Caco-2 (cell line): ENCODE results near the gene CAND1. TPM values are rescaled to one million over a fixed set of nuclear protein-coding genes. Genes with fewer than 3 reads are reported as not detected.

ENCODE experiments used
- Bru-seq: library from RNA; stranded (reverse); fragments of 400-500 nt; gene quantifications from one replicate; lab custom pipeline; 2021; lab: Mats Ljungman, UMichigan
- BruChase-seq, 2 experiments: library from RNA; stranded (reverse); fragments of 400-500 nt; gene quantifications; one replicate each; lab custom pipeline; 2021; lab: Mats Ljungman, UMichigan
- BruUV-seq: library from RNA; stranded (reverse); fragments of 400-500 nt; replicated peaks from 2 replicates; lab custom pipeline; 2021; lab: Mats Ljungman, UMichigan
- CTCF ChIA-PET: fragments of 300-600 bp; sonication (Branson Sonifier 250); formaldehyde crosslinking; loops from one replicate; lab custom pipeline; 2022; ENCODE audit warnings: antibody characterized with exemption; lab: Charles Lee
- POLR2A ChIA-PET: fragments of 300-600 bp; sonication (Branson Sonifier 250); formaldehyde crosslinking; loops from one replicate; lab custom pipeline; 2022; ENCODE audit warnings: antibody characterized with exemption; lab: Charles Lee
- DNase-seq, 2 experiments: peaks; one replicate each; pipeline versions ENCODE4 v3.0.0 to v3.0.0-alpha.2; 2020 to 2022
- H3K27me3 ChIP-seq: replicated peaks from 2 replicates; pipeline ENCODE4 v1.6.0; 2011; ENCODE audit warnings: low read length; ENCODE audit not compliant: control insufficient read depth, insufficient read depth
- H3K36me3 ChIP-seq: 2 replicates; pipeline ENCODE4 v1.5.1; 2011; ENCODE audit warnings: low read length; ENCODE audit not compliant: control insufficient read depth, insufficient read depth
- H3K4me1 ChIP-seq: fragments of 250-450 bp; sonication (Bioruptor Pico); 2 replicates; pipeline ENCODE4 v1.5.1; 2020; ENCODE audit warnings: mild to moderate bottlenecking
- H3K4me3 ChIP-seq: 2 replicates; pipeline ENCODE4 v1.5.1; 2011; ENCODE audit warnings: low read depth, mild to moderate bottlenecking, control low read depth, low read length
- H3K9me3 ChIP-seq: fragments of 250-450 bp; sonication (Bioruptor Pico); 2 replicates; pipeline ENCODE4 v1.5.1; 2020; ENCODE audit warnings: mild to moderate bottlenecking, moderate library complexity
- H3K27ac Mint-ChIP-seq: one replicate; pipeline ENCODE4 v1.8.0; 2022; ENCODE audit warnings: mixed read lengths; ENCODE audit not compliant: unreplicated experiment
- H3K27me3 Mint-ChIP-seq: one replicate; pipeline ENCODE4 v1.8.0; 2022; ENCODE audit warnings: mixed read lengths; ENCODE audit not compliant: insufficient read depth, unreplicated experiment
- H3K36me3 Mint-ChIP-seq: one replicate; pipeline ENCODE4 v1.8.0; 2022; ENCODE audit warnings: mild to moderate bottlenecking, mixed read lengths; ENCODE audit not compliant: insufficient read depth, unreplicated experiment
- H3K4me1 Mint-ChIP-seq: one replicate; pipeline ENCODE4 v1.8.0; 2022; ENCODE audit warnings: low read depth, mixed read lengths; ENCODE audit not compliant: unreplicated experiment
- H3K4me3 Mint-ChIP-seq: one replicate; pipeline ENCODE4 v1.8.0; 2022; ENCODE audit warnings: mild to moderate bottlenecking, moderate library complexity, mixed read lengths; ENCODE audit not compliant: unreplicated experiment
- H3K9me3 Mint-ChIP-seq: one replicate; pipeline ENCODE4 v1.8.0; 2022; ENCODE audit warnings: mixed read lengths; ENCODE audit not compliant: unreplicated experiment
- intact Hi-C: fragments of 100-400 bp; cut with micrococcal nuclease; formaldehyde crosslinking; loops from one replicate; pipeline ENCODE4 v1.10.0; 2022; ENCODE audit not compliant: unreplicated experiment
- long read RNA-seq: library from polyadenylated mRNA; stranded (forward); transcript quantifications from one replicate; pipeline ENCODE4 v2.0.0, GENCODE V29; 2022
- total RNA-seq: library from RNA; stranded (reverse); gene quantifications from 2 replicates; pipeline ENCODE4 v1.2.3, GENCODE V29; 2022
- TF ChIP-seq, protein P1 (sequence below), 2 experiments: fragments of 200-600 bp in 1 of 2; IDR thresholded peaks; 1 replicate in 1 of 2; 2 replicates in 1 of 2; pipeline versions ENCODE4 v1.5.1 to v1.8.0; 2011 to 2022; ENCODE audit warnings: antibody characterized with exemption in 1 of 2, control low read depth in 1 of 2, inconsistent platforms in 1 of 2, low read depth in 1 of 2, low read length in 1 of 2, mild to moderate bottlenecking in 1 of 2, moderate library complexity in 1 of 2; ENCODE audit not compliant: insufficient read depth in 1 of 2, severe bottlenecking in 1 of 2, unreplicated experiment in 1 of 2

Gene CAND1
- total RNA-seq, result 148 and 153 TPM in 2 replicates
- percentile 95 among the genes with signal in this experiment for Bru-seq, nascent RNA
- BruChase-seq, experiment 1, labeled RNA remaining after a 2-hour chase, result percentile 94 among the genes with signal in this experiment
- percentile 95 among the genes with signal in this experiment for BruChase-seq, experiment 2, labeled RNA remaining after a 6-hour chase
- long read RNA-seq, full-length matches to known transcripts, result 96 of 127 reads
- long read RNA-seq, partial matches to known transcripts, result 12 of 127 reads
- long read RNA-seq, other reads (novel, unspliced or antisense), result 19 of 127 reads

GRCh38 chr12:67268896-67269632, at the start of gene CAND1:
TSS of gene CAND1 (plus strand) at chr12:67269358. CDS start at chr12:67269718, 360 bp downstream.
- no peaks in the 10 kb centered on the region for H3K36me3 ChIP-seq
- no peaks in the 10 kb centered on the region for H3K27me3 Mint-ChIP-seq
- peaks cover 6% of the 10 kb centered on the region for H3K4me1 Mint-ChIP-seq
- H3K27ac Mint-ChIP-seq, result peak within 1 kb of the TSS; percentile 96
- H3K4me3 Mint-ChIP-seq, result peak within 1 kb of the TSS; percentile 83
- no peaks in the 10 kb centered on the region for H3K27me3 ChIP-seq
- no peaks in the 10 kb centered on the region for H3K4me1 ChIP-seq
- TF ChIP-seq, protein P1, sequence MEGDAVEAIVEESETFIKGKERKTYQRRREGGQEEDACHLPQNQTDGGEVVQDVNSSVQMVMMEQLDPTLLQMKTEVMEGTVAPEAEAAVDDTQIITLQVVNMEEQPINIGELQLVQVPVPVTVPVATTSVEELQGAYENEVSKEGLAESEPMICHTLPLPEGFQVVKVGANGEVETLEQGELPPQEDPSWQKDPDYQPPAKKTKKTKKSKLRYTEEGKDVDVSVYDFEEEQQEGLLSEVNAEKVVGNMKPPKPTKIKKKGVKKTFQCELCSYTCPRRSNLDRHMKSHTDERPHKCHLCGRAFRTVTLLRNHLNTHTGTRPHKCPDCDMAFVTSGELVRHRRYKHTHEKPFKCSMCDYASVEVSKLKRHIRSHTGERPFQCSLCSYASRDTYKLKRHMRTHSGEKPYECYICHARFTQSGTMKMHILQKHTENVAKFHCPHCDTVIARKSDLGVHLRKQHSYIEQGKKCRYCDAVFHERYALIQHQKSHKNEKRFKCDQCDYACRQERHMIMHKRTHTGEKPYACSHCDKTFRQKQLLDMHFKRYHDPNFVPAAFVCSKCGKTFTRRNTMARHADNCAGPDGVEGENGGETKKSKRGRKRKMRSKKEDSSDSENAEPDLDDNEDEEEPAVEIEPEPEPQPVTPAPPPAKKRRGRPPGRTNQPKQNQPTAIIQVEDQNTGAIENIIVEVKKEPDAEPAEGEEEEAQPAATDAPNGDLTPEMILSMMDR (IDR thresholded peaks at IDR 0.05; ENCODE audit: insufficient read depth in 1 of 2, low read depth in 1 of 2, low read length in 1 of 2, severe bottlenecking in 1 of 2, unreplicated experiment in 1 of 2), result peak in 1 of 2 experiments; percentile 11
- POLR2A ChIA-PET, result interaction anchor here (0.8 to 1.4 kb wide), 6 partner anchors 15 to 1341 kb away, joined by 3 to 4 read pairs (median 4); partner anchors contain the start of gene HELB
- peak; percentile 97 to 98 for DNase-seq
- no TSS peak for BruUV-seq
- H3K9me3 ChIP-seq, result no peaks in the 10 kb centered on the region
- peaks cover 37% of the 10 kb centered on the region for H3K36me3 Mint-ChIP-seq
- intact Hi-C loops, result loop anchor here (1.0 kb wide), 1 partner anchor 30 kb away; no protein-coding TSS in a partner anchor
- no peaks in the 10 kb centered on the region for H3K9me3 Mint-ChIP-seq
- H3K4me3 ChIP-seq, result peak within 1 kb of the TSS; percentile 78
- CTCF ChIA-PET, result interaction anchor here (0.8 to 1.1 kb wide), 2 partner anchors 11 to 674 kb away, joined by 6 read pairs; no protein-coding TSS in a partner anchor

DNA sequence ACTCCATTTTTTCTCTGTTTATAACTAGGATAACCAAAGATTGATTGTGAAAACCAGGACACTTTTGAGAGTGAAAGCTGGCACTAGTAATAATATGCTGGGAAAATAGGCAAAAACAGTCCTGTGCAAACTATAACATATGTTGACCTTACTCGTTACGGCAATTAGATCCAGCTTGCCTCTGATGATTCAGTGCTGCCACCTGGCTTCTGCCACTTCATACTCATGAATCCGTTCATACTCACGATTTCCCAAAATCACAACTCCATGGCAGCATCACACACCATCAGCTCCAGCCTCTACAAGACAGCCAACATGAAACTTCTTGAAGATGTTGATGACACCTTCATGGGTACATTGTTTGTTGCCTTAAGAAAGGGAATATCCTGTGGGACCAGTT, 49.1 kb upstream of the CAND1 start:
- H3K4me3 Mint-ChIP-seq, result no peak overlapping the region
- BruUV-seq, result no TSS peak
- POLR2A ChIA-PET, result no interaction called here
- Histone ChIP-seq H3K36me3 (no peaks in the 10 kb centered on the region), H3K4me3 (no peak overlapping the region), H3K4me1 (no peaks in the 10 kb centered on the region), H3K9me3 (no peaks in the 10 kb centered on the region), H3K27me3 (no peaks in the 10 kb centered on the region; the same call in 1 of the 2 replicates)
- no peaks in the 10 kb centered on the region for H3K36me3 Mint-ChIP-seq
- H3K27ac Mint-ChIP-seq, result no peak overlapping the region
- no peaks in the 10 kb centered on the region for H3K4me1 Mint-ChIP-seq
- H3K27me3 Mint-ChIP-seq, result peaks cover 31% of the 10 kb centered on the region
- intact Hi-C loops, result loop anchor here (2.0 kb wide), 2 partner anchors 195 to 315 kb away; no protein-coding TSS in a partner anchor
- DNase-seq, result peak in 1 of 2 experiments; percentile 8
- H3K9me3 Mint-ChIP-seq, result no peaks in the 10 kb centered on the region
- TF ChIP-seq, protein P1 (IDR thresholded peaks at IDR 0.05; ENCODE audit: insufficient read depth in 1 of 2, low read depth in 1 of 2, low read length in 1 of 2, severe bottlenecking in 1 of 2, unreplicated experiment in 1 of 2), result peak; percentile 11 to 47
- CTCF ChIA-PET, result interaction anchor here (0.6 to 1.3 kb wide), 3 partner anchors 59 to 316 kb away, joined by 3 to 4 read pairs (median 3); no protein-coding TSS in a partner anchor

GRCh38 chr12:67222302-67222701, 46.9 kb upstream of the CAND1 start:
- intact Hi-C loops, result loop anchor here (1.0 to 2.0 kb wide), 2 partner anchors 61 to 534 kb away; no protein-coding TSS in a partner anchor
- Histone ChIP-seq H3K27me3 (no peaks in the 10 kb centered on the region; the same call in 1 of the 2 replicates), H3K9me3 (no peaks in the 10 kb centered on the region), H3K4me1 (no peaks in the 10 kb centered on the region), H3K36me3 (no peaks in the 10 kb centered on the region), H3K4me3 (no peak overlapping the region)
- TF ChIP-seq, protein P1 (IDR thresholded peaks at IDR 0.05; ENCODE audit: insufficient read depth in 1 of 2, low read depth in 1 of 2, low read length in 1 of 2, severe bottlenecking in 1 of 2, unreplicated experiment in 1 of 2), result peak; percentile 35 to 63
- Mint-ChIP-seq H3K27me3 (peaks cover 21% of the 10 kb centered on the region), H3K9me3 (no peaks in the 10 kb centered on the region), H3K4me1 (no peaks in the 10 kb centered on the region), H3K27ac (no peak overlapping the region), H3K4me3 (no peak overlapping the region), H3K36me3 (no peaks in the 10 kb centered on the region)
- no TSS peak for BruUV-seq
- CTCF ChIA-PET, result interaction anchor here (0.5 to 1.5 kb wide), 5 partner anchors 19 to 317 kb away, joined by 3 to 12 read pairs (median 3); no protein-coding TSS in a partner anchor
- POLR2A ChIA-PET, result no interaction called here
- peak in 1 of 2 experiments; percentile 32 for DNase-seq
